NAMALWA (cell line): ENCODE data around the gene HRH1.
"Not testable (repeated sequence)": the region's sequence is repeated elsewhere in the genome, so short reads cannot be mapped to it uniquely, and the experiment has no call there.

Experiments
- DNase-seq: peaks from one replicate; pipeline ENCODE4 v3.0.0-alpha.2; 2015; ENCODE audit warnings: low spot score

The HRH1 gene

GRCh38 chr3:11140713-11141104 lies 13.6 kb upstream of the HRH1 start:
- no peak for DNase-seq

GRCh38 chr3:11143476-11143875 lies 10.8 kb upstream of the HRH1 start:
- no peak for DNase-seq

DNA sequence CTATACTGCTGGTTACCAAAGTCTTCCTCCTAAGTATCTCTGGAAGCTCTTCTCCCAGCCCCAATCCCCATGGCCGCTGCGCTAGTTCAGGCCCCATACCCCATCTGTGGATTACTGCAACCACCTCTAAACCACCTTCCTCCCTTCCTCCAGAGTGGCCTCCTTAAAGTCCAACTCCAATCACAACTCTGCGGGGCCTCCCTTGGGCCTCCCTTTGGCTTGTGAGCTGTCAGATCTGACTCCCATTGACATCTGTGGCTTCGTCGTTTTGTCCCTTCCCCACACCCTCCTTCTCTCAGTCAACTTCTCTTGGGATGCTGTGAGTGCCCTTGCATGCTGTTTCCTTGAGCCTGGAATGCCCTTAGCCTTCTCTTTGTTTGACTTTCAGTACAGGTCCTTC lies 9.3 kb upstream of the HRH1 start:
- DNase-seq, result no peak

GRCh38 chr3:11145888-11146287 lies 8.4 kb upstream of the HRH1 start:
- no peak for DNase-seq

GRCh38 chr3:11146773-11147660 lies 7.3 kb upstream of the HRH1 start:
- DNase-seq, result no peak

DNA sequence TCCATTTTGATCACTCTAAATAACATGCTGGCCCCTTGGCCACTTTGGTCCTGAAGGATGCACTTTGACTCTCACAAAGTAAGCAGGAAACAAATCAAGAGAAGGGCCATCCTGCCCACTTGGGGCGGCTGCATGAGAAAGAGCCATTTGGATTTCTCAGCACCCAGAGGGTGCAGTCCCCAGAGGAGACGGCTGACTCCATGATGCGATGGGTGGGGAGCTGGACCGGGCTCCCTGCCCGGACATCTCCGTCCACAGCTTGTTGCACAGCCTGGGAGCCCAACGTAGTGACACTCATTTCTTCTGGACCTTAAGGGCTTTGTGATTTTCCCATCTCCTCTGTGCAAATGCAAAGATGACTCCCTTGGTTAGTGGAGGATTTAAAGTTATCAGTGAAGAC lies 4.0 kb upstream of the HRH1 start:
- DNase-seq, result no peak

- no peak for DNase-seq
Measured at GRCh38 chr3:11152301-11152700, 2.0 kb upstream of the HRH1 start.

DNA sequence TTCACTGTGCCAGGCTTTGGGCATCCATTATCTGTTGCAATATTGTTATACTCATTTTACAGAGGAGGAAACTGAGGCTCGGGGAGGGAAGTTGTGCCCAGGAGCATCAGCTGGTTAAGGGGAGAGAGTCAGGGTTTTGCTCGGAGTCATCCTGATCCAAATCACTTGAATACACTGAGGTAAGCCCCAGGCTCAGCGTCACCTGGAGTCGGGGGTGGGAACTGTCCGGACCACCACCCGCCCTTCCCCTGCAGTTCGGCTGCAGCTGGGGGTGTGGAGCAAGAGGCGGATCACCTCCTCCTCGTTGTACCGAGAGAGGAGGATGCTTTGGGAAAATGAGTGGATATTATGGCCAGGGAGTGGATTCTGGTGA lies 646 bp downstream of the HRH1 start:
- no peak for DNase-seq

GRCh38 chr3:11155341-11156025 lies 1.2 kb downstream of the HRH1 start:
- no peak for DNase-seq

- no peak for DNase-seq
Measured at GRCh38 chr3:11156026-11156410, 1.7 kb downstream of the HRH1 start.

GRCh38 chr3:11157421-11157820 lies 3.1 kb downstream of the HRH1 start:
- no peak for DNase-seq

GRCh38 chr3:11159421-11159904 lies 5.2 kb downstream of the HRH1 start:
- DNase-seq, result no peak

GRCh38 chr3:11161666-11162065 lies 7.4 kb downstream of the HRH1 start:
- DNase-seq, result no peak

GRCh38 chr3:11162401-11163345 lies 8.4 kb downstream of the HRH1 start:
- DNase-seq, result no peak

DNA sequence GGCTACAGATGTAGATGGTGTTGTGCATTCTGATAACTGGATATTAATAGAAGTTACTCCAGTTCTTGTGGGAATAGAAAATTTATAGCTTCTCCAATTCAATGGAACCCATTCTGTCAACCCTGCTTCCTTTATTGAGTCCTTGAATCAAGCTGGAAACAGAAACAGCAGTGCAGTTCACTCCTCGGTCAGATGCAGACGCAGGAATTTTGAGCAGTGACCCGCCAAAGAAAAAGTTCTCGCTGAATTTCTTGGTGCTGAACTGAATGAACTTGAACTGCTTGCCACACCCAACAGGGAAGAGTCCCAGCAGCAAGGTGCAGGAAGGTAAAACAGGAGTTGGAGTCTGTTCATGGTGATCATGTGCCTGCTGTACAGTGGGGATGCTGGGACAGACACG lies 10.3 kb downstream of the HRH1 start:
- DNase-seq, result no peak

- no peak for DNase-seq
Measured at GRCh38 chr3:11165476-11165875, 11.2 kb downstream of the HRH1 start.

- DNase-seq, result not testable (repeated sequence)
Measured at GRCh38 chr3:11166807-11167400, 12.6 kb downstream of the HRH1 start.

GRCh38 chr3:11167590-11167989 lies 13.3 kb downstream of the HRH1 start:
- DNase-seq, result no peak

DNA sequence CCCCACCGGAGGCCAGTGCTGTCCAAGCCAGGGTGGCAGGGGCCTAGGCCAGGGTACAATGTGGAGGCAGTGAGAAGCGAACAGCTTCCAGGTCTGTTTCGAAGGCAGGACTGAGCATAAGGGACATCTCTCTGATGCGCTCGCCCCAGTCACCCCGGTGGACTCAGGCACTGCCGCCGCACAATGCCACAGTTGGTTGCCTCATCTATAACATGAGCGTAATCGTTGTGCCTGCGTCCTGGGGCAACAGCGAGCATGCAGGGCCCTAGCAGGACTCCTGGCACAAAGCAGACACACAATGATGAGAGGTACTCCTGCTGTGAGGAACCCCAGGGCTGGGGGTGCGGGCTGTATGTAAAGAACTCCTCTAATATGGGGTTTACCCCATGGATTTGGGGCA lies 14.1 kb downstream of the HRH1 start:
- DNase-seq, result no peak

GRCh38 chr3:11168881-11169805 lies 14.8 kb downstream of the HRH1 start:
- DNase-seq, result no peak
